ENCODE measurements around the gene UHRF1. TPM values are rescaled to one million over a fixed set of nuclear protein-coding genes. Genes with fewer than 3 reads are reported as not detected.

Gene UHRF1
- total and polyA plus RNA-seq, 2 of the 13 experiments (the other 11 are each of a cell fraction or from before 2014, with no cell fraction given), result 6.8 to 78.4 TPM

- Histone ChIP-seq H3K4me2 (ENCODE audit: low read depth, low read length) (no peak overlapping the region), H3K27ac (ENCODE audit: extremely low read length, insufficient read depth, low read length) (no peak overlapping the region), H3K4me1 (ENCODE audit: insufficient read depth, low read length) (peaks cover 32% of the 10 kb centered on the region), H2AFZ (ENCODE audit: low read length) (no peak overlapping the region), H3K9me3 (ENCODE audit: low read length) (no peaks in the 10 kb centered on the region), H3K79me2 (ENCODE audit: insufficient read depth, low read length) (peaks cover 78% of the 10 kb centered on the region), H3K27me3 (ENCODE audit: control insufficient read depth in 1 of 2, insufficient read depth in 2 of 2, low read length in 2 of 2) (no peaks in the 10 kb centered on the region), H4K20me1 (ENCODE audit: insufficient read depth, low read length) (peaks cover 2% of the 10 kb centered on the region; the same call in 1 of the 2 replicates), H3K4me3 (replicated peaks in 1 of 3; ENCODE audit: insufficient read depth in 1 of 3, low read depth in 2 of 3, low read length in 3 of 3) (no peak overlapping the region), H3K9ac (ENCODE audit: insufficient read depth, low read depth, low read length) (no peak overlapping the region), H3K36me3 (replicated peaks in 1 of 2; ENCODE audit: control insufficient read depth in 1 of 2, insufficient read depth in 2 of 2, low read length in 2 of 2) (peaks cover 2 to 30% of the 10 kb centered on the region in 2 experiments; a peak in 4 of 5 replicates)
- no peak for FAIRE-seq
- no peak for ATAC-seq
- TF ChIP-seq FOSL2 (CRISPR knock-in tag; IDR thresholded peaks at IDR 0.05) (peak; percentile 78), GATAD2A (CRISPR knock-in tag; IDR thresholded peaks at IDR 0.05) (no peak)
- CTCF ChIA-PET (ENCODE audit: low intra/inter-chr PET ratio, low total read pairs), result interaction anchor here (0.5 kb wide), 1 partner anchor 12 kb away, joined by 3 read pairs; no protein-coding TSS in a partner anchor
- POLR2A ChIA-PET, result no interaction called here
- in situ Hi-C loops (cut with HindIII; ENCODE audit: extremely low pct_ligation_motif_present, low pct_unique_long_range_greater_than_20kb) (loop anchor here (5.0 kb wide), 2 partner anchors 43 to 103 kb away; no protein-coding TSS in a partner anchor), intact Hi-C loops (cut with micrococcal nuclease; ENCODE audit: unreplicated experiment) (no loop called here)
- no TSS peak for BruUV-seq (replicated peaks)
- 92% methylated on average over 22 of the region's 23 CpGs for WGBS (ENCODE audit: low lambda C conversion rate)
- no peak for DNase-seq (ENCODE audit: low spot score)
Measured at GRCh38 chr19:4914736-4915501, 5.6 kb downstream of the UHRF1 start.

- H3K4me3 ChIP-seq (replicated peaks in 1 of 3; ENCODE audit: insufficient read depth in 1 of 3, low read depth in 2 of 3, low read length in 3 of 3), result no peak overlapping the region
- H3K79me2 ChIP-seq (ENCODE audit: insufficient read depth, low read length), result peaks cover 72% of the 10 kb centered on the region
- POLR2A ChIA-PET, result interaction anchor here (0.6 kb wide), 1 partner anchor 516 kb away, joined by 3 read pairs; the partner anchor contains the start of gene SH3GL1
- H3K4me2 ChIP-seq (ENCODE audit: low read depth, low read length), result no peak overlapping the region
- H3K9me3 ChIP-seq (ENCODE audit: low read length), result no peaks in the 10 kb centered on the region
- intact Hi-C loops (cut with micrococcal nuclease; ENCODE audit: unreplicated experiment) (no loop called here), in situ Hi-C loops (cut with HindIII; ENCODE audit: extremely low pct_ligation_motif_present, low pct_unique_long_range_greater_than_20kb) (no loop called here)
- 94% methylated on average over 40 of the region's 41 CpGs for WGBS (ENCODE audit: low lambda C conversion rate)
- FAIRE-seq, result no peak
- ATAC-seq, result no peak
- BruUV-seq (replicated peaks), result no TSS peak
- H3K36me3 ChIP-seq (replicated peaks in 1 of 2; ENCODE audit: control insufficient read depth in 1 of 2, insufficient read depth in 2 of 2, low read length in 2 of 2), result peaks cover 2 to 30% of the 10 kb centered on the region in 2 experiments; a peak in 4 of 5 replicates
- H3K27me3 ChIP-seq (ENCODE audit: control insufficient read depth in 1 of 2, insufficient read depth in 2 of 2, low read length in 2 of 2), result no peaks in the 10 kb centered on the region
- TF ChIP-seq AGO2 (optimal IDR thresholded peaks at IDR 0.05; ENCODE audit: low read depth, low read length), result peak; percentile 71
- TF ChIP-seq RBFOX2 (IDR thresholded peaks at IDR 0.05; ENCODE audit: low read depth, low read length), result 0 out of 2 replicates have a peak, but pooled peaks have one; percentile 33
- no peak for TF ChIP-seq ARNTL (CRISPR knock-in tag; IDR thresholded peaks at IDR 0.05)
- peaks cover 21% of the 10 kb centered on the region for H3K4me1 ChIP-seq (ENCODE audit: insufficient read depth, low read length)
- H2AFZ ChIP-seq (ENCODE audit: low read length), result no peak overlapping the region
- no peak overlapping the region for H3K27ac ChIP-seq (ENCODE audit: extremely low read length, insufficient read depth, low read length)
- H4K20me1 ChIP-seq (ENCODE audit: insufficient read depth, low read length), result peaks cover 2% of the 10 kb centered on the region; the same call in 1 of the 2 replicates
- no peak for DNase-seq (ENCODE audit: low spot score)
- CTCF ChIA-PET (ENCODE audit: low intra/inter-chr PET ratio, low total read pairs), result no interaction called here
- H3K9ac ChIP-seq (ENCODE audit: insufficient read depth, low read depth, low read length), result no peak overlapping the region
Measured at GRCh38 chr19:4916292-4917082, 7.2 kb downstream of the UHRF1 start.
